ENCODE data around the gene TFCP2L1. TPM values are rescaled to one million over a fixed set of nuclear protein-coding genes. Genes with fewer than 3 reads are reported as not detected.

TFCP2L1 gene
- total RNA-seq, 1 experiment from 2014 or later = 29.8 TPM

GRCh38 chr2:121189011-121189410 is 96.0 kb downstream of the TFCP2L1 start:
- H3K36me3 Mint-ChIP-seq (ENCODE audit: insufficient read depth, unreplicated experiment) = peaks cover 5% of the 10 kb centered on the region
- H3K27me3 Mint-ChIP-seq (ENCODE audit: unreplicated experiment) = peaks cover 12% of the 10 kb centered on the region
- H3K4me3 Mint-ChIP-seq (ENCODE audit: low read depth, unreplicated experiment) = no peak overlapping the region
- H3K27ac Mint-ChIP-seq (ENCODE audit: unreplicated experiment) = no peak overlapping the region
- CTCF ChIA-PET = no interaction called here
- no peak for TF ChIP-seq CTCF (IDR thresholded peaks at IDR 0.05; ENCODE audit: unreplicated experiment)
- no peak for DNase-seq
- intact Hi-C loops (cut with micrococcal nuclease; ENCODE audit: unreplicated experiment) = no loop called here
- no TSS peak for BruUV-seq (replicated peaks)
- no peaks in the 10 kb centered on the region for H3K9me3 Mint-ChIP-seq (ENCODE audit: low read depth, unreplicated experiment)
- peaks cover 19% of the 10 kb centered on the region for H3K4me1 Mint-ChIP-seq (ENCODE audit: low read depth, unreplicated experiment)

GRCh38 chr2:121187982-121188411 is 97.0 kb downstream of the TFCP2L1 start:
- no peak for DNase-seq
- Mint-ChIP-seq H3K36me3 (ENCODE audit: insufficient read depth, unreplicated experiment) (peaks cover 5% of the 10 kb centered on the region), H3K9me3 (ENCODE audit: low read depth, unreplicated experiment) (no peaks in the 10 kb centered on the region), H3K4me3 (ENCODE audit: low read depth, unreplicated experiment) (no peak overlapping the region), H3K4me1 (ENCODE audit: low read depth, unreplicated experiment) (peaks cover 19% of the 10 kb centered on the region), H3K27me3 (ENCODE audit: unreplicated experiment) (peaks cover 12% of the 10 kb centered on the region), H3K27ac (ENCODE audit: unreplicated experiment) (no peak overlapping the region)
- intact Hi-C loops (cut with micrococcal nuclease; ENCODE audit: unreplicated experiment) = no loop called here
- no TSS peak for BruUV-seq (replicated peaks)
- CTCF ChIA-PET = no interaction called here
- TF ChIP-seq CTCF (IDR thresholded peaks at IDR 0.05; ENCODE audit: unreplicated experiment) = no peak

- Mint-ChIP-seq H3K4me3 (ENCODE audit: low read depth, unreplicated experiment) (no peak overlapping the region), H3K9me3 (ENCODE audit: low read depth, unreplicated experiment) (no peaks in the 10 kb centered on the region), H3K27ac (ENCODE audit: unreplicated experiment) (no peak overlapping the region), H3K36me3 (ENCODE audit: insufficient read depth, unreplicated experiment) (peaks cover 5% of the 10 kb centered on the region), H3K27me3 (ENCODE audit: unreplicated experiment) (peaks cover 12% of the 10 kb centered on the region), H3K4me1 (ENCODE audit: low read depth, unreplicated experiment) (peaks cover 25% of the 10 kb centered on the region)
- intact Hi-C loops (cut with micrococcal nuclease; ENCODE audit: unreplicated experiment) = no loop called here
- CTCF ChIA-PET = no interaction called here
- no peak for TF ChIP-seq CTCF (IDR thresholded peaks at IDR 0.05; ENCODE audit: unreplicated experiment)
- no TSS peak for BruUV-seq (replicated peaks)
- DNase-seq = no peak
Observed at GRCh38 chr2:121187351-121187981, 97.5 kb downstream of the TFCP2L1 start.

- Mint-ChIP-seq H3K27me3 (ENCODE audit: unreplicated experiment) (peaks cover 12% of the 10 kb centered on the region), H3K4me1 (ENCODE audit: low read depth, unreplicated experiment) (peaks cover 31% of the 10 kb centered on the region), H3K27ac (ENCODE audit: unreplicated experiment) (peak overlapping the region; percentile 14), H3K4me3 (ENCODE audit: low read depth, unreplicated experiment) (peak overlapping the region; percentile 26), H3K36me3 (ENCODE audit: insufficient read depth, unreplicated experiment) (peaks cover 5% of the 10 kb centered on the region), H3K9me3 (ENCODE audit: low read depth, unreplicated experiment) (no peaks in the 10 kb centered on the region)
- CTCF ChIA-PET = no interaction called here
- intact Hi-C loops (cut with micrococcal nuclease; ENCODE audit: unreplicated experiment) = no loop called here
- TF ChIP-seq CTCF (IDR thresholded peaks at IDR 0.05; ENCODE audit: unreplicated experiment) = no peak
- no TSS peak for BruUV-seq (replicated peaks)
- no peak for DNase-seq
Observed at GRCh38 chr2:121186261-121186660, 98.7 kb downstream of the TFCP2L1 start.

Measured in Calu3 (cell line).